Stimulated activated CD8-positive, alpha-beta memory T cell treated with anti-CD3 and anti-CD28 coated beads, Interleukin-12 subunit alpha, Interleukin-12 subunit beta, amount 100 ng/mL, for 24 hours (primary cell): ENCODE results near the gene DENND2C.
A peak's percentile ranks its signal among the peaks of the same experiment; 100 is the strongest.

Source experiments
- DNase-seq: peaks from one replicate; pipeline ENCODE4 v3.0.0-alpha.2; 2020; ENCODE audit errors: extremely low read depth

DENND2C gene, protein sequence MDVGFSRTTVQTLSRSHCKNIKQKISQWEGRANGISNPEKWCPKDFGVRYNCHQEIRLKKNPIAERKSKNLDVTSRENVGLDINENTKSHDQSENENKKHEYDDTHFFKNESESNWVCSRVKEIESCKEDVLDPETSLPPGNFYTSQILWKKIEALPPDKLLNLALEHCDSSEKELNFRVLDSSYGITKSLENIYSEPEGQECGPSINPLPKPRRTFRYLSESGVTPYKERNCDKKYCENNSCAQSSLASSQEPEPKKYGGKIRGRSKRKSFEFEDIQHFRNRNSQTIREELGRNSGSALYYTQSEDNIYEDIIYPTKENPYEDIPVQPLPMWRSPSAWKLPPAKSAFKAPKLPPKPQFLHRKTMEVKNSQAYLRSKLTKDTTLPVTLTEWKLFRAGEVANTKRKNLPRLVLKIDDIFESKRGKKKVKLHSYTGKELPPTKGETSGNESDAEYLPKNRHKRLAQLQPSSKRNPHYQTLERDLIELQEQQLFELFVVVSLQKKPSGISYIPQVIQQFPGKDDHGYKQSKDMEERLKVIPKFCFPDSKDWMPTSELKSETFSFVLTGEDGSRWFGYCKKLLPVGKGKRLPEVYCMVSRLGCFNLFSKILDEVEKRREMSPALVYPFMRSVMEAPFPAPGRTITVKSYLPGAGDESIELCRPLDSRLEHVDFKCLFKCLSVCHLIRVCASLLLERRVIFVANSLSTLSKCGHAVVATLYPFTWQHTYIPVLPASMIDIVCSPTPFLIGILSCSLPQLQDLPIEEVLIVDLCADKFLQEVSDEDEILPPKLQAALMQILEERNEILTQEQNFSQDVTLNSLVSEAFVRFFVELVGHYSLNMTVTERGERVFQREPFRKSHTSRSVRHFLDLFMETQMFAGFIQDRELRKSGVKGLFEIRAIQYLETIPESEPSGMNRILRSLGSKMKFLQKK

DNA sequence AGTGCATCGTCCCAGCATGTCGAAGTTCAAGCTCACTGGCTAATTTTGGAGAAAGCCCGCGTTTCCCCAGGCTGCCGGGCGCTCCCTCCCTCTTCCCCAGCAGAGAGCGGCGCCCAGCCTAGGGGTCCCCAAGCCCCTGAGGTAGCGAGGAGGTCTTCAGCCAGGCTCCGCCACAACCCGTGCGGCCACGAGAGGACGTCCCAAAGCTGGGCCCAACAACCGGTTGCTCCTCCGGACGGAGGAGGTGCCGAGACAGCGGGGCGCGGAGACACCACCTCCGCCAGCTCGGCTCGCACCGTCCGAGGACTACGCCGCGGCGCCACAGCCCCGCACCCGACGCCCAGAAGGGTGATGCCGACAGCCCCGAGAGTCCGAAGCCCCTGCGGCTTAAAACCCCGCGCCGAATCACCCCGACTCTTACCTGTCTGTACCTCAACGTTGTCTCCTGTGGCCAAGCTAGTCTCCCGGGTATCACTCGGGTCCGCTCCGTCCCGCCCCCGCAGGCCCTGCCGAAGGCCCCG lies at the start of gene DENND2C:
Gene DENND2C, minus strand, starts transcription at position 488 of the 521 bp plus-strand sequence. CDS start 44,065 bp downstream, outside the sequence.
- DNase-seq = no peak

- no peak for DNase-seq
Observed at GRCh38 chr1:114719424-114719787, 49.6 kb upstream of the DENND2C start.

- DNase-seq = no peak
Observed at GRCh38 chr1:114718661-114719423, 49.0 kb upstream of the DENND2C start.

DNA sequence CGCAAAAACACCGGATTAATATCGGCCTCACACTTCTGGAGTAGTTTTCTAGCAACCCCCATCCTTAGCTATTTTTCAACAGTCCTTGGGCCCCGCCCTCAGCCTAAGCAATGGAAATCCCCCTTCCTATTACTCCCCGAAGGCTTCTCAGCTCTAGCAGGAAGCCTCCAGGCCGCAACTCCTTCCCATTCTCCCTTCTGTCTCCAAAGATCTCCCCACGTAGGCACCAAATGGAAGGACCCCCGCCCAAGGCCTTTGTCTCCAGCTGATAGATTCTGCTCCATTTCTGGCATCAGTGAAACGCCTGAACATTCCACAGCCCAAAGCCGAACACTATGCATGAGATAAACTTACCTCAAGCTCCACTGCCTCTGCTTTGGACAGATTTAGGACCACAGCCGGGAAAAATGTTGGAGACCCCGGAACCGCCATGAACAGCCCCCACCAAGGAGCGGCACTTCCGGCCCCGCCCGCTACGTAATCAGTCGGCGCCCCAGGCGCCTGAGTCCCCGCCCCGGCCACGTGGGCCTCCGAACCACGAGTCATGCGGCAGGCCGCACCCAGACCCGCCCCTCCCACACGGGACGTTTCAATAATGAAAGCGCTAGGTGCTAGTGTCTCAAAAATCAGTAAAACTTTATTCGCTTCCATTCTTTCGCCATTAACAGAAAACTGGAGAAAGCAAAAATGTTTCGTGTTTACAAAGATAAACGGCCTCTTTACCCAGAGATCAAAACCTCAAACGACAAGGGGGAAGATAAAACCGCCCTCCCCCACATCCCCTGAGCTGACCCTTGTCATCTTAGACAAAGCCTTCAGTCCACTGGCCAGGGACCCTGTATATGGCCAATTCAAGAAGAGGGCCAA lies 46.7 kb upstream of the DENND2C start, which contains the start of gene NRAS:
Gene NRAS, minus strand, starts transcription at position 468 of the 867 bp plus-strand sequence. CDS start 611 bp downstream, outside the sequence.
- DNase-seq = peak; percentile 95

DNA sequence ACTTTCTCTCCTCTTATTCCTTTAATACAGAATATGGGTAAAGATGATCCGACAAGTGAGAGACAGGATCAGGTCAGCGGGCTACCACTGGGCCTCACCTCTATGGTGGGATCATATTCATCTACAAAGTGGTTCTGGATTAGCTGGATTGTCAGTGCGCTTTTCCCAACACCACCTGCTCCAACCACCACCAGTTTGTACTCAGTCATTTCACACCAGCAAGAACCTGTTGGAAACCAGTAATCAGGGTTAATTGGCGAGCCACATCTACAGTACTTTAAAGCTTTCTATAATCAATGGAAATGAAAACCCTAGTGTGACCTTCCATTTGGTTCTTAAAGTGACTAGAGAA lies 46.1 kb upstream of the DENND2C start:
- no peak for DNase-seq

DNA sequence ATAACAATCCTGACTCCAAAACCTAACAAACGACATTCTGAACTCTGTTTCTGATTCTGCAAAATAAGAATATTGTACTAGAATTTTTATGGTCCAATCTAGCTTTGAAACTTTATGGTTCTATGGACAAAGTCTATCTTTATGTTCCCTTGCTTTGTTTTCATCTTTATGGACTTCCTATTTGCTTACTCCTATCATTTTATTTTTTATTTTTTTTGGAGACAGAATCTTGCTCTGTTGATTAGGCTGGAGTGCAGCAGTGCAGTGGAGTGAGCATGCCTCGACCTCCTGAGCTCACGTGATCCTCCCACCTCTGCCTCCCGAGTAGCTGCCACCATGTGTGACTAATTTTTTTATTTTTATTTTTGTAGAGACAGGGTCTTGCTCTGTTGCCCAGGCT lies 43.1 kb upstream of the DENND2C start:
- no peak for DNase-seq

- DNase-seq = no peak
Observed at GRCh38 chr1:114710360-114710759, 40.5 kb upstream of the DENND2C start.

DNA sequence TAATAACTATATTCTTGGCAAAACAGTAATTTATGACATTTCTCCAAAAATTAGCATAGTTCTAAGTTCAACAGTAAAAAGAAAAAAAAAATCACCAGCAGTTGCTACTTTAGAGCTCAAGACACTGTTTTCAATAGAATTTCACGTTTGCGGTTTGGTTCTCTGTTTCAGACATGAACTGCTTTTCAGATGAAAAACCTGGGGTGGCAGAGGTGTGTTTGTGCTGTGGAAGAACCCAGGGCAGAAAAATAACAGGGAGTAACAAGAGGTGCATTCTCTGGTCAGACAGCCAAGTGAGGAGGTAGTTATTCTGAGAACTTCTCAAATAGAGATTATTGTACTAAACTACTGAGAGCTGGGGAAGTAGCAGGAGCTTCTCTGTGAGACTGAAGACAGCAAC lies 37.8 kb upstream of the DENND2C start:
- no peak for DNase-seq

DNA sequence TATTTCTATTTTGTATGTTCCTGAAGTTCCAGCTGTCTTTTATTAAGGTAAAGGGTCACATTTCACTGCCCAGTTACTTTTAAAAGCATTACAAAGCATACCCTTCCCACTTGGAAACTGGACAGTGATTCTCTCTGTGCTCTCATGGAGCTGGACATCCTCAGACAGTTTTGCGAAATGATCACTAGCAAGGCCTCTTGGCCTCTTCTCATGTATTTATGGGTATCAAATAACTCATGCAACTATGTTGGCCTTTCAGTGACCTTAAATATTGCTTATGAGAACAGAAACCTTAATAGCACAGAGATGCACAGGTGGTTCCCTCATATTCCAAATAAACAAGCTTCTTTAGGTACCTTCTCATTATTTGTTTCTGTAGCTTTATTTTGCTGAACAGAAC lies 33.4 kb upstream of the DENND2C start:
- no peak for DNase-seq

DNA sequence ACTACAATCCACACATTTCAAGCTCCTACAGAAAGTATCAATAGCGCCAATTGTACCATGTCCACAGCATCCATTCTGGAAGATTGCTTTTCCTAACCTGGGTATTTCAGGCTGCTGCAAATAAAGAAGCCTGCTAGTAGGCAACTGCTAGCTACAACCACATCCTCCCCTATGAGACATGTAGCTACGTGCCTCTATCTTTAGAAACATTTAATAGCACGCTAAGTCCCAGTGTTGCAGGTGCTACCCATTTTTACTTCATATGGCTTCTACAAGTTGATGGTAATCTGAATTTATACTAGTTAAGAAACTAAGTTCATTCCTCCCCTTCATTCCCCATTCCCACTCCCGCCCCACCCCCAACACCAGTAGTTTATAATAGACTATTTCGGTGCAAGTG lies 32.9 kb upstream of the DENND2C start:
- no peak for DNase-seq

- no peak for DNase-seq
Observed at GRCh38 chr1:114701931-114702330, 32.1 kb upstream of the DENND2C start.

DNA sequence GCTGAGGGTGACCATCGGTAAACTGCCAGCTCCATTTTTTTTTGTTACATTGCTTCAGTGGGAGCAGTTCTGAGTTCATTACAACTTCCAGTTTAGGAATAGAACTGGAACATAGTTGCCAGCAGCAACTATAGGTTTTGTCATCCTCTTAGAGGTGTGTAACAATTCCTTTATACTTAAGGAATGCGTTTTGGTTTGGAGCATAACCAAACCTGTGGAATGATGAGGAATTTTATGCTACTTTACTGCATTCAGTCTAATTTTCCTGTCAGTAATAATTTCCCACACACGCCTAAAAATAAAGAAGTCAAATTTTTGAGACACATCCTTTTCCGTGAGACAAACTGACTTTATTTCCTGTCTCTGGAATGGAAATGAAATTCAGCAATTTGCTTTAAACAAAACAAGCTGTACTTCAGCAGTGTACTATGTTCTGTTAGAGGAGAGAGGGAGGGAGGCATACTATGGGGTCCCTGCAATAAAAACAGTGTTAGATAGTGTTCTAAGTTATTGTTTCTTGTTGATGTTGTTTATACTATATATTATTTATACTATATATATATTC lies 30.3 kb upstream of the DENND2C start:
- no peak for DNase-seq

GRCh38 chr1:114696810-114697209 lies 27.0 kb upstream of the DENND2C start:
- DNase-seq = no peak

- DNase-seq = no peak
Observed at GRCh38 chr1:114695430-114696058, 25.7 kb upstream of the DENND2C start, which contains the start of gene AMPD1. Gene AMPD1, minus strand, starts transcription at chr1:114695546. Its CDS starts 75 bp downstream, at chr1:114695471.

GRCh38 chr1:114694540-114695310 lies 24.9 kb upstream of the DENND2C start:
- DNase-seq = no peak

DNA sequence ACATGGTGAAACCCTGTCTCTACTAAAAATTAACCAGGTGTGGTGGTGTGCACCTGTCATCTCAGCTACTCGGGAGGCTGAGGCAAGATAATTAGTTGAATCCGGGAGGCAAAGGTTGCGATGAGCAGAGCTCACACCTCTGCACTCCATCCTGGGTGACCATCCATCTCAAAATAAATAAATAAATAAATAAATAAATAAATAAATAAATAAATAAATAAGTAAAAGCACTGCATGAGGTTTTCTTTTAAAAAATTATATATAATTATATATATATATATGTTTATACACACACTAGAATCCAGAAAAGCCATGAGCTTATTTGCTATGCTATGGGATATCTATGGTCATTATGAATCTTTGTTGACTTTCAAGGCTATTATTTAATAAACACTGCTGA lies 23.1 kb upstream of the DENND2C start:
- DNase-seq = no peak

GRCh38 chr1:114691061-114691460 lies 21.2 kb upstream of the DENND2C start:
- DNase-seq = no peak

DNA sequence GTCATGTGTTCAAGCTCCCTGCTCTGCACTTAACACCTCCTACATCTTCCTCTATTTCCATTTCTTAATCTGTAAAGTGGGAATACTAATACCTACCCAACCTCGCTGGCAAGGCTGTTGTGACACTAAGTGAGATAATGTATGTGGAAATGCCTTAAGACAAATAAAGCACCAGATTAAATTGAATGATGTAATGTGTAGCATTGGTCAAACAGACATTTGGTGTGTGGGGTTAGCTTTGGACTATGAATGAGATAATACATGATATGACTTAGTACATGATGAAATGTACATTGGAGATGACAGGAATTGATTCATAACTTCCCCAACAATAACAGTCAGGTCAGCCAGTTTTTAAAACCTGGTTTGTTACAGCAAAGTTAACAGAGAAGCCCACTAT lies 20.3 kb upstream of the DENND2C start:
- DNase-seq = no peak

DNA sequence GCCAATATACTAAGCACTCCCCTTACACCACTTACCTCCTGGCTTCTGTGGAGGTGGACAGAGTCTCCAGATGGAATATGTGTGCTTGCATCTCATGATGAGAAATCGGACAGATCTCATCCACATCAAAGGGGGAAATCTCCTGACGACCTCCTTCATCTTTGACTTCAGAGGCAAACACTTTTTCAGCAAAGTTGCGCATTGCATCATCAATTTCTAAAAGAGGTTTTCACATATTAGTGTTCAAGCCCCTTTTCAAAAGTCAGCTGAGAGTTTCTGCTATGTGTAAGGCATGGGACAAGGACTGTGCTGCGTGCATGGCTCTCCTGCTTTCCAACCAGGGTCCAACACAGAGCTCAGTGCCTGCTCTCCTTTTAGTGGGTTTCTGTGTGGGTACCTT lies 18.7 kb upstream of the DENND2C start:
- no peak for DNase-seq
